Stimulated activated CD8-positive, alpha-beta memory T cell treated with anti-CD3 and anti-CD28 coated beads, Interleukin-7, amount 100 ng/mL, for 24 hours (primary cell): ENCODE results near the gene KRTAP5-7.
"Not testable (repeated sequence)": the region's sequence is repeated elsewhere in the genome, so short reads cannot be mapped to it uniquely, and the experiment has no call there.

ENCODE experiments used
- DNase-seq: peaks from one replicate; pipeline ENCODE4 v3.0.0-alpha.2; 2020; ENCODE audit warnings: low read depth

KRTAP5-7 gene

GRCh38 chr11:71558996-71559395 lies 31.9 kb downstream of the KRTAP5-7 start:
- DNase-seq: no peak

- no peak for DNase-seq
Measured at GRCh38 chr11:71562120-71562519, 35.1 kb downstream of the KRTAP5-7 start.

GRCh38 chr11:71563406-71563805 lies 36.3 kb downstream of the KRTAP5-7 start:
- DNase-seq: no peak

GRCh38 chr11:71564430-71564829 lies 37.4 kb downstream of the KRTAP5-7 start:
- DNase-seq: no peak

- DNase-seq: no peak
Measured at GRCh38 chr11:71565263-71565662, 38.2 kb downstream of the KRTAP5-7 start, which contains the start of gene KRTAP5-10. Gene KRTAP5-10, plus strand, starts transcription at chr11:71565563. Its CDS starts 25 bp downstream, at chr11:71565588.

- no peak for DNase-seq
Measured at GRCh38 chr11:71566081-71566620, 39.1 kb downstream of the KRTAP5-7 start.

- not testable (repeated sequence) for DNase-seq
Measured at GRCh38 chr11:71566626-71567599, 39.8 kb downstream of the KRTAP5-7 start.

GRCh38 chr11:71567633-71568032 lies 40.6 kb downstream of the KRTAP5-7 start:
- DNase-seq: not testable (repeated sequence)

GRCh38 chr11:71568704-71569349 lies 41.8 kb downstream of the KRTAP5-7 start:
- DNase-seq: no peak

- not testable (repeated sequence) for DNase-seq
Measured at GRCh38 chr11:71571101-71571850, 44.2 kb downstream of the KRTAP5-7 start.

GRCh38 chr11:71572811-71573210 lies 45.7 kb downstream of the KRTAP5-7 start:
- no peak for DNase-seq

GRCh38 chr11:71574418-71574817 lies 47.4 kb downstream of the KRTAP5-7 start:
- DNase-seq: no peak

- DNase-seq: no peak
Measured at GRCh38 chr11:71575723-71576424, 48.8 kb downstream of the KRTAP5-7 start.

GRCh38 chr11:71576688-71577465 lies 49.8 kb downstream of the KRTAP5-7 start:
- DNase-seq: not testable (repeated sequence)

GRCh38 chr11:71577469-71578004 lies 50.5 kb downstream of the KRTAP5-7 start:
- DNase-seq: no peak
